Fibroblast of lung (primary cell): ENCODE data around the gene PLEKHA6. TPM values are rescaled to one million over a fixed set of nuclear protein-coding genes. Genes with fewer than 3 reads are reported as not detected.

Source experiments
- DNase-seq, 2 donors: peaks; one replicate each; pipeline versions ENCODE4 v3.0.0 to v3.0.0-alpha.2; 2010; ENCODE audit warnings: low read depth in 2 of 2
- H2AFZ ChIP-seq: 2 replicates; pipeline ENCODE4 v1.5.1; 2012; ENCODE audit warnings: low read length, control low read depth, inconsistent platforms
- H3K27ac ChIP-seq: 2 replicates; pipeline ENCODE4 v1.5.1; 2011; ENCODE audit warnings: low read length, control low read depth; ENCODE audit not compliant: insufficient read depth
- H3K27me3 ChIP-seq: 2 replicates; pipeline ENCODE4 v1.5.1; 2011; ENCODE audit warnings: mild to moderate bottlenecking, low read length; ENCODE audit not compliant: control insufficient read depth, insufficient read depth
- H3K36me3 ChIP-seq: 2 replicates; pipeline ENCODE4 v1.5.1; 2011; ENCODE audit warnings: low read length; ENCODE audit not compliant: control insufficient read depth, insufficient read depth
- H3K4me1 ChIP-seq: 2 replicates; pipeline ENCODE4 v1.5.1; 2011; ENCODE audit warnings: low read length; ENCODE audit not compliant: control insufficient read depth, insufficient read depth; ENCODE audit errors: extremely low read depth
- H3K4me2 ChIP-seq: 2 replicates; pipeline ENCODE4 v1.5.1; 2011; ENCODE audit warnings: low read length, control low read depth; ENCODE audit not compliant: insufficient read depth; ENCODE audit errors: extremely low read depth
- H3K4me3 ChIP-seq, 4 experiments: fragments of 200-600 bp in 1 of 4; sonication (generic) in 1 of 4; replicated peaks in 1 of 4; 2 replicates each; pipeline ENCODE4 v1.5.1; 2011 to 2016; ENCODE audit warnings: low read length in 4 of 4, low read depth in 3 of 4, mild to moderate bottlenecking in 3 of 4, control low read depth in 2 of 4, inconsistent platforms in 1 of 4, mixed read lengths in 1 of 4; ENCODE audit not compliant: insufficient read depth in 1 of 4; ENCODE audit errors: control extremely low read depth in 1 of 4
- H3K79me2 ChIP-seq: 2 replicates; pipeline ENCODE4 v1.5.1; 2012; ENCODE audit warnings: mild to moderate bottlenecking, low read length, inconsistent platforms; ENCODE audit not compliant: control insufficient read depth, insufficient read depth
- H3K9ac ChIP-seq: 2 replicates; pipeline ENCODE4 v1.5.1; 2011; ENCODE audit warnings: mild to moderate bottlenecking, low read length, control low read depth; ENCODE audit not compliant: insufficient read depth
- H3K9me3 ChIP-seq: 2 replicates; pipeline ENCODE4 v1.5.1; 2012; ENCODE audit warnings: low read depth, low read length; ENCODE audit not compliant: control insufficient read depth, insufficient read depth
- H4K20me1 ChIP-seq: 2 replicates; pipeline ENCODE4 v1.5.1; 2011; ENCODE audit warnings: low read length; ENCODE audit not compliant: control insufficient read depth, insufficient read depth; ENCODE audit errors: extremely low read depth
- CTCF ChIP-seq, 2 donors: IDR thresholded peaks in 1 of 2; conservative IDR thresholded peaks in 1 of 2; 1 replicate in 1 of 2; 2 replicates in 1 of 2; pipeline ENCODE4 v1.5.1; 2011 to 2012; ENCODE audit warnings: low read length in 2 of 2, control low read depth in 1 of 2, inconsistent platforms in 1 of 2, low read depth in 1 of 2, mild to moderate bottlenecking in 1 of 2
- EZH2 ChIP-seq: IDR thresholded peaks from 2 replicates; pipeline ENCODE4 v1.5.1; 2012; ENCODE audit warnings: low read length, control low read depth, mild to moderate bottlenecking; ENCODE audit errors: missing control alignments
- polyA plus RNA-seq, 2 donors: library from polyadenylated mRNA; depleted of rRNA in 1 of 2; stranded (reverse) in 1 of 2; unstranded in 1 of 2; fragments of >200 nt; gene quantifications; 2 replicates each; pipeline ENCODE4 v1.2.1, GENCODE V29; 2011 to 2012; ENCODE audit warnings: missing spikeins in 1 of 2
- total RNA-seq: library from RNA; depleted of rRNA; stranded (reverse); fragments of >200 nt; gene quantifications from 2 replicates; pipeline ENCODE4 v1.2.1, GENCODE V29; 2014

The PLEKHA6 gene
- total and polyA plus RNA-seq, 2 donors (not counting 1 experiment from before 2014, with no cell fraction given) = 3.8 to 4.3 TPM

DNA sequence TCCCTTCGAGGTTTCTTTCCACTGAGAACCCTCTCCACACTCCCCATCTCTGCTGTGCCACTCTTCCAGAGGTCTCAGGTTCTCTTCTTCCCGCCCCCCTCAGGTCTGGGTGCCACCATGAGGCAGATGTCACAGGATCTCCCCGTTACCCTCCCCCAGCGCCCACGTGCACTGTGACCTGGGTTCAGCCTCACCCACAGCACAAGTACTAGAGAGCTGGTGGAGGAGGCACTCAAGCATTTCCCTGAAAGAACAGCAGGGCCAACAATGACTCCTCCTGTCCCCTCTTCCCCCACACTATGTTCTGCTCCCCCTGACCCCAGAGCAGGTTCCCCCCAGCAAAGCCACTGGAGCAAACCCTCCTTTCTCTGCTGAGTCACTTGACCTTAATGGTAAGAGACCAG is 14.3 kb downstream of the PLEKHA6 start:
- no peak for DNase-seq
- Histone ChIP-seq H3K27ac (no peak overlapping the region), H3K79me2 (no peaks in the 10 kb centered on the region), H3K4me2 (no peak overlapping the region), H3K4me3 (no peak overlapping the region), H3K9me3 (no peaks in the 10 kb centered on the region), H3K4me1 (peaks cover 12% of the 10 kb centered on the region), H4K20me1 (no peaks in the 10 kb centered on the region), H3K27me3 (no peaks in the 10 kb centered on the region), H3K9ac (no peak overlapping the region), H2AFZ (no peak overlapping the region), H3K36me3 (no peaks in the 10 kb centered on the region)
- no peak for TF ChIP-seq EZH2
- no peak for TF ChIP-seq CTCF (conservative IDR thresholded peaks at IDR 0.05 in 1 of 2, IDR thresholded peaks at IDR 0.05 in 1 of 2; ENCODE audit: low read depth in 1 of 2, low read length in 2 of 2)

GRCh38 chr1:204344665-204345355 is 14.9 kb downstream of the PLEKHA6 start:
- TF ChIP-seq CTCF (conservative IDR thresholded peaks at IDR 0.05 in 1 of 2, IDR thresholded peaks at IDR 0.05 in 1 of 2; ENCODE audit: low read depth in 1 of 2, low read length in 2 of 2) = no peak
- TF ChIP-seq EZH2 = no peak
- Histone ChIP-seq H3K4me1 (peaks cover 11% of the 10 kb centered on the region), H3K4me2 (no peak overlapping the region), H4K20me1 (no peaks in the 10 kb centered on the region), H3K4me3 (no peak overlapping the region), H3K9ac (no peak overlapping the region), H3K27me3 (no peaks in the 10 kb centered on the region), H3K79me2 (no peaks in the 10 kb centered on the region), H3K36me3 (no peaks in the 10 kb centered on the region), H3K9me3 (no peaks in the 10 kb centered on the region), H3K27ac (no peak overlapping the region), H2AFZ (no peak overlapping the region)
- DNase-seq = no peak

DNA sequence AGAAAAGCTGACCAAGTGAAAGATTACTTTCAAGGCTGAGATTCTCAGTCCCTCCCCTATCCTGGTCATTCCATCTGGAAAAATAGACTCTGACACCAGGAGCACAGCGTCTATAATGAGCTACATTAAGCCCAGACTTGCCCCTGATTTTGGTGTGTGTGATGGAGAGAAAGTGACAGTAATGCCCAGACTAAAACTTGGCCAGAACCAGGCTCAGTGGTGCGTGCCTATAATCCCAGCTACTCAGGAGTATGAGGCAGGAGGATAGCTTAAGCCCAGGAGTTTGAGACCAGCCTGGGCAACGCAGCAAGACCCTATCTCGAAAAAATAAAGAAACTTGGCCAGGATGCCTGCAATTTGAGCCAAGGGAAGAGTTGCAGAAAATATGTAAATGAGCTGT is 15.9 kb downstream of the PLEKHA6 start:
- TF ChIP-seq CTCF (conservative IDR thresholded peaks at IDR 0.05 in 1 of 2, IDR thresholded peaks at IDR 0.05 in 1 of 2; ENCODE audit: low read depth in 1 of 2, low read length in 2 of 2) = no peak
- no peak overlapping the region for H3K4me3 ChIP-seq
- H3K79me2 ChIP-seq = no peaks in the 10 kb centered on the region
- peaks cover 8% of the 10 kb centered on the region for H3K4me1 ChIP-seq
- H3K9ac ChIP-seq = no peak overlapping the region
- no peaks in the 10 kb centered on the region for H3K27me3 ChIP-seq
- no peaks in the 10 kb centered on the region for H3K36me3 ChIP-seq
- H4K20me1 ChIP-seq = no peaks in the 10 kb centered on the region
- H3K9me3 ChIP-seq = no peaks in the 10 kb centered on the region
- no peak for DNase-seq
- no peak overlapping the region for H2AFZ ChIP-seq
- H3K27ac ChIP-seq = no peak overlapping the region
- H3K4me2 ChIP-seq = no peak overlapping the region
